ENCODE results near the gene CRYBG2.

DNA sequence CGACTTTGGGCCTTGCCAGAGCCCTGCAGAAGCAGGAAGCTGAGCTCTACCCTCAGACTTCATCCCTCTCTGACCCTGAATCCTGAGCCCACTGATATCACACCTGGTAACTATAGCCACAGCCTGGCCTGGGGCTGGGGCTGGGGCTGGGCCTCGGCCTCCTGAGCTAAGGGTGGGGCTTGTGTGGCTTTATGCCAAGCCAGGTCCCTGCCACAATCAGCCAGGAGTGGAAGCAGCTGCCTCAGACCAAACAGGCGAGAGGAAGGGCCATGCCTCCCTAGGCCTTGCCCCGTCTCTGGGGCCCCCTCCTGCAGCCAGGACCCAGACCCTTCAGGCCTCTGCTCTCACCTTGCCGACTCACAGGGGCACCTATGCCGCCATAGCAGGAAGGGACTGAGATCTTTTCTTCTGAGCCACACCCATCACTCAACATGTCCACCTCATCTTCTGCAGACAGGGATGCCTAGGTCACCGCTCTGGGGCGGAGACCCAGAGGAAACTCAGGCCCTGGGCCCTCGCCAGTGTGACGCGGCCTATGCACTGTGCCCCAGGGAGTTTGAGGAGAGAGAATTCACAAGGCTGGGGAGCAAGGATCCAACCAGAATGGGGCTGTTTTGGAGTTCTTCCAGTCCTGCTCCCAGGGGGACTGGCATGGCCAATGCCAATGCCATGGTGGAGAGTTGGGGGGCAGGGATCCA lies 53.2 kb downstream of the CRYBG2 start:
- TF ChIP-seq POLR2AphosphoS5 (IDR thresholded peaks at IDR 0.05) (no peak), RAD21 (conservative IDR thresholded peaks at IDR 0.05) (no peak), EZH2 (IDR thresholded peaks at IDR 0.05; ENCODE audit: borderline replicate concordance, insufficient read depth, low read length, poor library complexity, severe bottlenecking) (no peak), EP300 (conservative IDR thresholded peaks at IDR 0.05; ENCODE audit: poor library complexity, severe bottlenecking) (no peak), SMC3 (conservative IDR thresholded peaks at IDR 0.05; ENCODE audit: poor library complexity) (no peak)
- TF ChIP-seq, protein P1, sequence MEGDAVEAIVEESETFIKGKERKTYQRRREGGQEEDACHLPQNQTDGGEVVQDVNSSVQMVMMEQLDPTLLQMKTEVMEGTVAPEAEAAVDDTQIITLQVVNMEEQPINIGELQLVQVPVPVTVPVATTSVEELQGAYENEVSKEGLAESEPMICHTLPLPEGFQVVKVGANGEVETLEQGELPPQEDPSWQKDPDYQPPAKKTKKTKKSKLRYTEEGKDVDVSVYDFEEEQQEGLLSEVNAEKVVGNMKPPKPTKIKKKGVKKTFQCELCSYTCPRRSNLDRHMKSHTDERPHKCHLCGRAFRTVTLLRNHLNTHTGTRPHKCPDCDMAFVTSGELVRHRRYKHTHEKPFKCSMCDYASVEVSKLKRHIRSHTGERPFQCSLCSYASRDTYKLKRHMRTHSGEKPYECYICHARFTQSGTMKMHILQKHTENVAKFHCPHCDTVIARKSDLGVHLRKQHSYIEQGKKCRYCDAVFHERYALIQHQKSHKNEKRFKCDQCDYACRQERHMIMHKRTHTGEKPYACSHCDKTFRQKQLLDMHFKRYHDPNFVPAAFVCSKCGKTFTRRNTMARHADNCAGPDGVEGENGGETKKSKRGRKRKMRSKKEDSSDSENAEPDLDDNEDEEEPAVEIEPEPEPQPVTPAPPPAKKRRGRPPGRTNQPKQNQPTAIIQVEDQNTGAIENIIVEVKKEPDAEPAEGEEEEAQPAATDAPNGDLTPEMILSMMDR (IDR thresholded peaks at IDR 0.05; ENCODE audit: poor library complexity, severe bottlenecking), result no peak
- TF ChIP-seq, protein P2, sequence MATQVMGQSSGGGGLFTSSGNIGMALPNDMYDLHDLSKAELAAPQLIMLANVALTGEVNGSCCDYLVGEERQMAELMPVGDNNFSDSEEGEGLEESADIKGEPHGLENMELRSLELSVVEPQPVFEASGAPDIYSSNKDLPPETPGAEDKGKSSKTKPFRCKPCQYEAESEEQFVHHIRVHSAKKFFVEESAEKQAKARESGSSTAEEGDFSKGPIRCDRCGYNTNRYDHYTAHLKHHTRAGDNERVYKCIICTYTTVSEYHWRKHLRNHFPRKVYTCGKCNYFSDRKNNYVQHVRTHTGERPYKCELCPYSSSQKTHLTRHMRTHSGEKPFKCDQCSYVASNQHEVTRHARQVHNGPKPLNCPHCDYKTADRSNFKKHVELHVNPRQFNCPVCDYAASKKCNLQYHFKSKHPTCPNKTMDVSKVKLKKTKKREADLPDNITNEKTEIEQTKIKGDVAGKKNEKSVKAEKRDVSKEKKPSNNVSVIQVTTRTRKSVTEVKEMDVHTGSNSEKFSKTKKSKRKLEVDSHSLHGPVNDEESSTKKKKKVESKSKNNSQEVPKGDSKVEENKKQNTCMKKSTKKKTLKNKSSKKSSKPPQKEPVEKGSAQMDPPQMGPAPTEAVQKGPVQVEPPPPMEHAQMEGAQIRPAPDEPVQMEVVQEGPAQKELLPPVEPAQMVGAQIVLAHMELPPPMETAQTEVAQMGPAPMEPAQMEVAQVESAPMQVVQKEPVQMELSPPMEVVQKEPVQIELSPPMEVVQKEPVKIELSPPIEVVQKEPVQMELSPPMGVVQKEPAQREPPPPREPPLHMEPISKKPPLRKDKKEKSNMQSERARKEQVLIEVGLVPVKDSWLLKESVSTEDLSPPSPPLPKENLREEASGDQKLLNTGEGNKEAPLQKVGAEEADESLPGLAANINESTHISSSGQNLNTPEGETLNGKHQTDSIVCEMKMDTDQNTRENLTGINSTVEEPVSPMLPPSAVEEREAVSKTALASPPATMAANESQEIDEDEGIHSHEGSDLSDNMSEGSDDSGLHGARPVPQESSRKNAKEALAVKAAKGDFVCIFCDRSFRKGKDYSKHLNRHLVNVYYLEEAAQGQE (IDR thresholded peaks at IDR 0.05; ENCODE audit: borderline replicate concordance), result no peak

All from neural cell (in vitro differentiated cells).